ENCODE results near the gene SLC17A7. TPM values are rescaled to one million over a fixed set of nuclear protein-coding genes. Genes with fewer than 3 reads are reported as not detected.
A peak's percentile ranks its signal among the peaks of the same experiment; 100 is the strongest.

SLC17A7 gene
- total and polyA plus RNA-seq, 2 of the 13 experiments (the other 11 are each of a cell fraction or from before 2014, with no cell fraction given) = 0.32 TPM; not detected in 1

DNA sequence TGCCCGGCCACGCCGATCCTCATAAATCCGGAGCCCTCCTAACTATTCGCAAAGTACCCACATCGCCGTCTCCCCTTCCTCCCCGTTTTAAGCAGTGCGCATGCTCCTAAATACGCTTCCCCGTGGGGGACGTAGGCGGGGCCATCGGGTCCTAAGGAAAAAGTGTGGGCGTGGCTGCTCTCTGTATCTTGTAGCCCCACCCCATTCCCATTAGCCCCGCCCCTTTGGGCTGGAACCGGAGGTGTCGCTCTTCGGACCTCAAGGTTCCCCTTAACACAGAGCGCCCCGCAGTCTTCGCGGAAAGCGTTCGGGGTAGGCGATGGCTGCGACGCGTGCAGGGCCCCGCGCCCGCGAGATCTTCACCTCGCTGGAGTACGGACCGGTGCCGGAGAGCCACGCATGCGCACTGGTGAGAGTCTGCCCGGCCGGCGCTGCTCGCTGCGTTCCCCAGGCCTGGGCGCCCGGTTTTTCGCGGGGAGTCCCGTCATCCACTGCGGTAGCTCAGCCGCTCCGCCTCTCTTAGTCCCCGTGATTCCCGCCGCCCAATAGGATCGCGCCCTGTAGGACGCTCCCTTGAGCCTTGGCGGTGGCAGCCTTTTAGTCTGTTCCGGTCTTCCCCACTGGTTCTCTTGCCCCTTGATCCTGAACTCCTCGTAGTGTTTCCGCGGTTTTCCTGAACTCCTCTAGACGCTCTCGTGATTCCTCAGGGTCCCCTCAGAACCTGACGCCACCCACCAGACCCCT, 11.9 kb upstream of the SLC17A7 start, which contains the start of gene ALDH16A1 (continued):
- TF ChIP-seq CCAR2 (optimal IDR thresholded peaks at IDR 0.05; ENCODE audit: low read depth, low read length) = no peak
- TF ChIP-seq ZSCAN22 (CRISPR knock-in tag; IDR thresholded peaks at IDR 0.05) = no peak
- no peak for TF ChIP-seq ZNF292 (CRISPR knock-in tag; IDR thresholded peaks at IDR 0.05; ENCODE audit: borderline replicate concordance, low read depth)
- TF ChIP-seq, protein P1, sequence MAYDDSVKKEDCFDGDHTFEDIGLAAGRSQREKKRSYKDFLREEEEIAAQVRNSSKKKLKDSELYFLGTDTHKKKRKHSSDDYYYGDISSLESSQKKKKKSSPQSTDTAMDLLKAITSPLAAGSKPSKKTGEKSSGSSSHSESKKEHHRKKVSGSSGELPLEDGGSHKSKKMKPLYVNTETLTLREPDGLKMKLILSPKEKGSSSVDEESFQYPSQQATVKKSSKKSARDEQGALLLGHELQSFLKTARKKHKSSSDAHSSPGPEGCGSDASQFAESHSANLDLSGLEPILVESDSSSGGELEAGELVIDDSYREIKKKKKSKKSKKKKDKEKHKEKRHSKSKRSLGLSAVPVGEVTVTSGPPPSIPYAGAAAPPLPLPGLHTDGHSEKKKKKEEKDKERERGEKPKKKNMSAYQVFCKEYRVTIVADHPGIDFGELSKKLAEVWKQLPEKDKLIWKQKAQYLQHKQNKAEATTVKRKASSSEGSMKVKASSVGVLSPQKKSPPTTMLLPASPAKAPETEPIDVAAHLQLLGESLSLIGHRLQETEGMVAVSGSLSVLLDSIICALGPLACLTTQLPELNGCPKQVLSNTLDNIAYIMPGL (CRISPR knock-in tag; IDR thresholded peaks at IDR 0.05; ENCODE audit: borderline replicate concordance in 1 of 2, low read depth in 1 of 2) = peak in 1 of 2 experiments; percentile 56; a peak in 2 of 4 replicates
- no peak; the same call in none of the 2 replicates for TF ChIP-seq KAT7 (CRISPR knock-in tag; IDR thresholded peaks at IDR 0.05; ENCODE audit: borderline replicate concordance)
- no peak for TF ChIP-seq ZNF230 (CRISPR knock-in tag; IDR thresholded peaks at IDR 0.05)
- TF ChIP-seq U2AF2 (IDR thresholded peaks at IDR 0.05; ENCODE audit: low read depth, low read length) = no peak
- TF ChIP-seq KLF12 (CRISPR knock-in tag; IDR thresholded peaks at IDR 0.05; ENCODE audit: borderline replicate concordance) = no peak
- TF ChIP-seq ZBTB25 (CRISPR knock-in tag; IDR thresholded peaks at IDR 0.05) = 0 out of 2 replicates have a peak, but pooled peaks have one; percentile 72
- no peak for TF ChIP-seq FLYWCH1 (CRISPR knock-in tag; IDR thresholded peaks at IDR 0.05)
- TF ChIP-seq ZBTB42 (CRISPR knock-in tag; IDR thresholded peaks at IDR 0.05) = peak; percentile 72; the same call in 1 of the 2 replicates
- no peak for TF ChIP-seq ZNF644 (CRISPR knock-in tag; IDR thresholded peaks at IDR 0.05; ENCODE audit: low read depth)
- TF ChIP-seq TBX3 (IDR thresholded peaks at IDR 0.05; ENCODE audit: borderline replicate concordance) = no peak
- TF ChIP-seq AKAP8 (CRISPR knock-in tag; IDR thresholded peaks at IDR 0.05) = peak; percentile 79; the same call in 1 of the 2 replicates
- no peak for TF ChIP-seq GATAD2A (CRISPR knock-in tag; IDR thresholded peaks at IDR 0.05)
- no peak for TF ChIP-seq ZNF549 (CRISPR knock-in tag; IDR thresholded peaks at IDR 0.05)
- TF ChIP-seq, protein P2, sequence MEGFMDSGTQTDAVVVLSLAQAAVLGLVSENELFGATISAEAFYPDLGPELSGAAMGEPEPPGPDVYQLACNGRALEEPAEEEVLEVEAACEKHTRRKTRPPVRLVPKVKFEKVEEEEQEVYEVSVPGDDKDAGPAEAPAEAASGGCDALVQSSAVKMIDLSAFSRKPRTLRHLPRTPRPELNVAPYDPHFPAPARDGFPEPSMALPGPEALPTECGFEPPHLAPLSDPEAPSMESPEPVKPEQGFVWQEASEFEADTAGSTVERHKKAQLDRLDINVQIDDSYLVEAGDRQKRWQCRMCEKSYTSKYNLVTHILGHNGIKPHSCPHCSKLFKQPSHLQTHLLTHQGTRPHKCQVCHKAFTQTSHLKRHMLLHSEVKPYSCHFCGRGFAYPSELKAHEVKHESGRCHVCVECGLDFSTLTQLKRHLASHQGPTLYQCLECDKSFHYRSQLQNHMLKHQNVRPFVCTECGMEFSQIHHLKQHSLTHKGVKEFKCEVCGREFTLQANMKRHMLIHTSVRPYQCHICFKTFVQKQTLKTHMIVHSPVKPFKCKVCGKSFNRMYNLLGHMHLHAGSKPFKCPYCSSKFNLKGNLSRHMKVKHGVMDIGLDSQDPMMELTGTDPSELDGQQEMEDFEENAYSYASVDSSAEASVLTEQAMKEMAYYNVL (CRISPR knock-in tag; IDR thresholded peaks at IDR 0.05; ENCODE audit: borderline replicate concordance) = peak; percentile 73; the same call in 1 of the 2 replicates
- TF ChIP-seq HDAC6 (IDR thresholded peaks at IDR 0.05; ENCODE audit: low read depth, low read length) = no peak
- TF ChIP-seq ZFP90 (CRISPR knock-in tag; IDR thresholded peaks at IDR 0.05; ENCODE audit: borderline replicate concordance) = peak; percentile 34; the same call in 1 of the 2 replicates
- no peak for TF ChIP-seq ZNF24 (IDR thresholded peaks at IDR 0.05)
- TF ChIP-seq RARA (CRISPR knock-in tag; IDR thresholded peaks at IDR 0.05) = no peak
- TF ChIP-seq, protein P3, sequence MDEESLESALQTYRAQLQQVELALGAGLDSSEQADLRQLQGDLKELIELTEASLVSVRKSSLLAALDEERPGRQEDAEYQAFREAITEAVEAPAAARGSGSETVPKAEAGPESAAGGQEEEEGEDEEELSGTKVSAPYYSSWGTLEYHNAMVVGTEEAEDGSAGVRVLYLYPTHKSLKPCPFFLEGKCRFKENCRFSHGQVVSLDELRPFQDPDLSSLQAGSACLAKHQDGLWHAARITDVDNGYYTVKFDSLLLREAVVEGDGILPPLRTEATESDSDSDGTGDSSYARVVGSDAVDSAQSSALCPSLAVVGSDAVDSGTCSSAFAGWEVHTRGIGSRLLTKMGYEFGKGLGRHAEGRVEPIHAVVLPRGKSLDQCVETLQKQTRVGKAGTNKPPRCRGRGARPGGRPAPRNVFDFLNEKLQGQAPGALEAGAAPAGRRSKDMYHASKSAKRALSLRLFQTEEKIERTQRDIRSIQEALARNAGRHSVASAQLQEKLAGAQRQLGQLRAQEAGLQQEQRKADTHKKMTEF (CRISPR knock-in tag; IDR thresholded peaks at IDR 0.05) = peak; percentile 59
- TF ChIP-seq ZNF121 (CRISPR knock-in tag; IDR thresholded peaks at IDR 0.05) = no peak
